DMS53 treated with DMSO at 0.1 percent for 48 hours (cell line): ENCODE measurements around the gene ARHGAP18.

Experiments
- DNase-seq: peaks from one replicate; lab custom pipeline; 2025; ENCODE audit not compliant: unreplicated experiment; lab: John Stamatoyannopoulos, UW

ARHGAP18 gene

GRCh38 chr6:129546702-129547101 is 163.3 kb downstream of the ARHGAP18 start:
- no peak for DNase-seq

DNA sequence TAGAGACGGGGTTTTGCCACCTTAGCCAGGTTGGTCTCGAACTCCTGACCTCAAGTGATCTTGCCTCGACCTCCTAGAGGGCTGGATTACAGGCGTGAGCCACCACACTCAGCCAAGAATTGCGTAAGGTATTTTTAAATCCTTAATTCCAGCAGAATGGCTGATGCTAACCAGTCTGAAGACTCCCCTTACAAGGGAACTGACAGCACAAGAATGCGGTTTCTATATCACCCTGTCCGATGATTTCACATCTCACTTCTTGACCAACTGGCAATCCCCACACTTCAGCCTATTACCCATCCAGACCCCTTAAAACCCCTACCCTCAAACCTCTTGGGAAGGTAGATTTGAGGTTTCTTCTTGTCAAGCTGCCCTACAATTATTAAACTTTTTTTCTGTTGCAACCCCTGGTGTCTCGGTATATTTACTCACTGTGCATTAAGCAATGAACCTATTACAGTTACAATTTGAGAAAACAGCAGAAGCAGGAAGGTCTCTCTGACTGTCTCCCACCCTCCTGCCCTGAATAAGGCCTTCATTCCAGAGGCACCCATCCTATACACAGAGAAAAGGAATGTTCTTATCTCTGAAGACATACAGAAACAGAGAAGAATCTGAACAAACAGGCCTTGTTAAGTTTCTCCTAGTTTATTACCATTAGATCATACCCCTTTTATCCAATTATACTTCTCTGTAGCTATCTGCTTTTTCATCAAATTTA is 164.9 kb downstream of the ARHGAP18 start:
- no peak for DNase-seq

DNA sequence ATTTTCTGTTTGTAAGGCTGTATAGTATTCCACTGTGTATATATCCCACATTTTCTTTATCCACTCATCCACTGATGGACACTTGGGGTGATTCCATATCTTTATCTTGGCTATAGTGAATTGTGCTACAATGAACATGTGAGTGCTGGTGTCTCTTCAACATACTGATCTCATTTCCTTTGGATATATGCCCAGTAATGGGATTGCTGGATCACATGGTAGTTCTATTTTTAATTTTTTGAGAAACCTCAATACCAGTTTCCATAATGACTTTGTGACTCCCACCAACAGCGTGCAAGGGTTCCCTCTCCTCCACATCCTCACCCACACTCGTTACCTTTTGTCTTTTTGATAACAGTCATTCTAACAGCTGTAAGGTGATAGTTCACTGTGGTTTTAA is 166.0 kb downstream of the ARHGAP18 start:
- DNase-seq, result no peak

DNA sequence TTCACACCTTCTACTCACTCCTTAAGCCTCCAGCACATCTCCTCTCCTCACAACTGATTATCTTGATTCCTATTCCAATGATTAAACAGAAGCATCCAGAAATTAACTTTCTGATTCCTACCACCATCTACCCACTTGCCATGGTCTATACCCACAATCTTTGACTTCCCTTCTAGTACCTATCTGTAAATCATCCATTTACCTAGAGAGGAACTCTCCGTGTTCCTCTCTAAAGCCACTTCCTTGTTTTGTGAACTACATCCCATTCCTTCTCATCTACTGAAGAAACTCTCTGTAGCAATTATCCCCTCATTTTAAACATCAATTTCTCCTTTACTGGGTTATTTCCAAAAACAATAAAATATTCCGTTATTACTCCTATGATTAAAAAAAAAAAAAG is 167.3 kb downstream of the ARHGAP18 start:
- DNase-seq, result no peak

DNA sequence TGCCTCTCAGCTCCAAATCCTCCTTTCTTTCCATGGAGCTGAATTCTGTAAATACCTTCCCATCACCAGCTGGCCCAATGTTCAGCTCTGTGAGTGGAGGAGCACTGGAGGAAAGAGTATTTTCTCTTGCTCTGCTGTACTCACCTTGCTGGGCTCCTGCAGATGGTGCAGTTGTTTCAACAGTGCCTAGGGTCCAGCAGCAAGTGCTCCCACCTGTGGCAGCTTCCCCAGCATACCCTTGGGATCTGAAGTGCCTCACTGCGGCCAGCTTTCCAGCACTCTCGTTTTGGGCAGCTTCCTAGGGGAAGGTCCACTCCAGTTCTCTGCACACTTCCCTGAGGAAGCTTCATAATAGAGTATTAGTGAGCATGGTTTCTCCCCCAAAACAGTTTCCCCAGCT is 170.9 kb downstream of the ARHGAP18 start:
- DNase-seq, result no peak

- DNase-seq, result no peak
Measured at GRCh38 chr6:129536271-129536670, 173.7 kb downstream of the ARHGAP18 start.

- no peak for DNase-seq
Measured at GRCh38 chr6:129534926-129535325, 175.1 kb downstream of the ARHGAP18 start.
